HG02981 (cell line): ENCODE data around the gene NHSL1.

Experiments used
- ATAC-seq: cut with Tn5 transposase; IDR thresholded peaks from one replicate; pipeline ENCODE4 v1.9.1; 2021; ENCODE audit warnings: mild to moderate bottlenecking, moderate library complexity; ENCODE audit not compliant: unreplicated experiment

NHSL1 gene

GRCh38 chr6:138499303-138500018 lies at the start of gene NHSL1:
Gene NHSL1, minus strand, starts transcription at chr6:138499494. Its CDS starts 204 bp downstream, at chr6:138499290.
- ATAC-seq, result peak; percentile 98

- ATAC-seq, result no peak
These were observed 47.5 kb upstream of the NHSL1 start for GRCh38 chr6:138546733-138547185.

- ATAC-seq, result no peak
These were observed 46.3 kb upstream of the NHSL1 start for GRCh38 chr6:138545621-138545980.

- no peak for ATAC-seq
These were observed 45.2 kb upstream of the NHSL1 start for GRCh38 chr6:138544501-138544900.

GRCh38 chr6:138543657-138544056 lies 44.4 kb upstream of the NHSL1 start:
- no peak for ATAC-seq

GRCh38 chr6:138541823-138542481 lies 42.7 kb upstream of the NHSL1 start:
- ATAC-seq, result no peak

- ATAC-seq, result no peak
These were observed 41.2 kb upstream of the NHSL1 start for GRCh38 chr6:138540468-138540867.

- ATAC-seq, result no peak
These were observed 40.6 kb upstream of the NHSL1 start for GRCh38 chr6:138539876-138540275.

- ATAC-seq, result no peak
These were observed 39.2 kb upstream of the NHSL1 start for GRCh38 chr6:138538390-138539031.

- no peak for ATAC-seq
These were observed 37.8 kb upstream of the NHSL1 start for GRCh38 chr6:138537106-138537505.

GRCh38 chr6:138535728-138536455 lies 36.6 kb upstream of the NHSL1 start:
- ATAC-seq, result no peak

- ATAC-seq, result no peak
These were observed 34.4 kb upstream of the NHSL1 start for GRCh38 chr6:138533667-138534066.

- ATAC-seq, result no peak
These were observed 32.1 kb upstream of the NHSL1 start for GRCh38 chr6:138531387-138531786.

- no peak for ATAC-seq
These were observed 30.2 kb upstream of the NHSL1 start for GRCh38 chr6:138529478-138529877.

GRCh38 chr6:138528956-138529355 lies 29.7 kb upstream of the NHSL1 start:
- no peak for ATAC-seq

- no peak for ATAC-seq
These were observed 28.8 kb upstream of the NHSL1 start for GRCh38 chr6:138528137-138528536.

GRCh38 chr6:138527411-138528088 lies 28.3 kb upstream of the NHSL1 start:
- no peak for ATAC-seq

GRCh38 chr6:138526822-138527235 lies 27.5 kb upstream of the NHSL1 start:
- ATAC-seq, result no peak

- ATAC-seq, result no peak
These were observed 26.1 kb upstream of the NHSL1 start for GRCh38 chr6:138525355-138525754.

- ATAC-seq, result no peak
These were observed 25.2 kb upstream of the NHSL1 start for GRCh38 chr6:138524526-138524925.
